ENCODE data around the gene SERPINA6.

Gene SERPINA6

GRCh38 chr14:94321421-94322271 lies 1.5 kb downstream of the SERPINA6 start:
- Histone ChIP-seq H3K27me3 (ENCODE audit: insufficient read depth, low read length, poor library complexity, severe bottlenecking) (no peaks in the 10 kb centered on the region), H3K4me1 (ENCODE audit: insufficient read depth, low read length, poor library complexity, severe bottlenecking) (no peaks in the 10 kb centered on the region), H3K9ac (ENCODE audit: low read depth, low read length, poor library complexity, severe bottlenecking) (no peak overlapping the region), H3K79me2 (ENCODE audit: insufficient read depth, low read length) (no peaks in the 10 kb centered on the region), H3K9me3 (ENCODE audit: insufficient read depth, low read depth, low read length) (no peaks in the 10 kb centered on the region), H3K9me2 (replicated peaks; ENCODE audit: low read depth, low read length) (no peaks in the 10 kb centered on the region; the same call in 1 of the 2 replicates), H2AFZ (ENCODE audit: low read length) (no peak overlapping the region), H4K20me1 (ENCODE audit: insufficient read depth, low read length, poor library complexity, severe bottlenecking) (no peaks in the 10 kb centered on the region), H3K36me3 (ENCODE audit: insufficient read depth, low read length) (no peaks in the 10 kb centered on the region), H3K4me2 (ENCODE audit: low read depth, low read length, poor library complexity, severe bottlenecking) (no peak overlapping the region), H3K4me3 (ENCODE audit: low read length, poor library complexity, severe bottlenecking) (no peak overlapping the region), H3F3A (ENCODE audit: low read depth) (no peaks in the 10 kb centered on the region)
- no peak for TF ChIP-seq EZH2phosphoT487 (IDR thresholded peaks at IDR 0.05; ENCODE audit: borderline replicate concordance)
- no peak for TF ChIP-seq CTCF (conservative IDR thresholded peaks at IDR 0.05; ENCODE audit: low read length)

GRCh38 chr14:94320243-94320642 lies 2.9 kb downstream of the SERPINA6 start:
- no peak for TF ChIP-seq EZH2phosphoT487 (IDR thresholded peaks at IDR 0.05; ENCODE audit: borderline replicate concordance)
- TF ChIP-seq CTCF (conservative IDR thresholded peaks at IDR 0.05; ENCODE audit: low read length): no peak
- Histone ChIP-seq H4K20me1 (ENCODE audit: insufficient read depth, low read length, poor library complexity, severe bottlenecking) (no peaks in the 10 kb centered on the region), H3K9me2 (replicated peaks; ENCODE audit: low read depth, low read length) (no peaks in the 10 kb centered on the region; the same call in 1 of the 2 replicates), H3K36me3 (ENCODE audit: insufficient read depth, low read length) (no peaks in the 10 kb centered on the region), H3K27me3 (ENCODE audit: insufficient read depth, low read length, poor library complexity, severe bottlenecking) (no peaks in the 10 kb centered on the region), H3K79me2 (ENCODE audit: insufficient read depth, low read length) (no peaks in the 10 kb centered on the region), H3K4me1 (ENCODE audit: insufficient read depth, low read length, poor library complexity, severe bottlenecking) (no peaks in the 10 kb centered on the region), H3K9ac (ENCODE audit: low read depth, low read length, poor library complexity, severe bottlenecking) (no peak overlapping the region), H3K4me3 (ENCODE audit: low read length, poor library complexity, severe bottlenecking) (no peak overlapping the region), H2AFZ (ENCODE audit: low read length) (no peak overlapping the region), H3K4me2 (ENCODE audit: low read depth, low read length, poor library complexity, severe bottlenecking) (no peak overlapping the region), H3F3A (ENCODE audit: low read depth) (no peaks in the 10 kb centered on the region), H3K9me3 (ENCODE audit: insufficient read depth, low read depth, low read length) (no peaks in the 10 kb centered on the region)

GRCh38 chr14:94317259-94317658 lies 5.9 kb downstream of the SERPINA6 start:
- Histone ChIP-seq H3K36me3 (ENCODE audit: insufficient read depth, low read length) (no peaks in the 10 kb centered on the region), H3K4me2 (ENCODE audit: low read depth, low read length, poor library complexity, severe bottlenecking) (no peak overlapping the region), H3K4me3 (ENCODE audit: low read length, poor library complexity, severe bottlenecking) (no peak overlapping the region), H3F3A (ENCODE audit: low read depth) (no peaks in the 10 kb centered on the region), H3K9ac (ENCODE audit: low read depth, low read length, poor library complexity, severe bottlenecking) (no peak overlapping the region), H3K9me3 (ENCODE audit: insufficient read depth, low read depth, low read length) (no peaks in the 10 kb centered on the region), H3K4me1 (ENCODE audit: insufficient read depth, low read length, poor library complexity, severe bottlenecking) (no peaks in the 10 kb centered on the region), H3K79me2 (ENCODE audit: insufficient read depth, low read length) (no peaks in the 10 kb centered on the region), H2AFZ (ENCODE audit: low read length) (no peak overlapping the region), H3K27me3 (ENCODE audit: insufficient read depth, low read length, poor library complexity, severe bottlenecking) (no peaks in the 10 kb centered on the region), H3K9me2 (replicated peaks; ENCODE audit: low read depth, low read length) (no peaks in the 10 kb centered on the region; the same call in 1 of the 2 replicates), H4K20me1 (ENCODE audit: insufficient read depth, low read length, poor library complexity, severe bottlenecking) (no peaks in the 10 kb centered on the region)
- TF ChIP-seq EZH2phosphoT487 (IDR thresholded peaks at IDR 0.05; ENCODE audit: borderline replicate concordance): no peak
- no peak for TF ChIP-seq CTCF (conservative IDR thresholded peaks at IDR 0.05; ENCODE audit: low read length)
